ENCODE measurements around the gene KDM1A.

KDM1A gene

DNA sequence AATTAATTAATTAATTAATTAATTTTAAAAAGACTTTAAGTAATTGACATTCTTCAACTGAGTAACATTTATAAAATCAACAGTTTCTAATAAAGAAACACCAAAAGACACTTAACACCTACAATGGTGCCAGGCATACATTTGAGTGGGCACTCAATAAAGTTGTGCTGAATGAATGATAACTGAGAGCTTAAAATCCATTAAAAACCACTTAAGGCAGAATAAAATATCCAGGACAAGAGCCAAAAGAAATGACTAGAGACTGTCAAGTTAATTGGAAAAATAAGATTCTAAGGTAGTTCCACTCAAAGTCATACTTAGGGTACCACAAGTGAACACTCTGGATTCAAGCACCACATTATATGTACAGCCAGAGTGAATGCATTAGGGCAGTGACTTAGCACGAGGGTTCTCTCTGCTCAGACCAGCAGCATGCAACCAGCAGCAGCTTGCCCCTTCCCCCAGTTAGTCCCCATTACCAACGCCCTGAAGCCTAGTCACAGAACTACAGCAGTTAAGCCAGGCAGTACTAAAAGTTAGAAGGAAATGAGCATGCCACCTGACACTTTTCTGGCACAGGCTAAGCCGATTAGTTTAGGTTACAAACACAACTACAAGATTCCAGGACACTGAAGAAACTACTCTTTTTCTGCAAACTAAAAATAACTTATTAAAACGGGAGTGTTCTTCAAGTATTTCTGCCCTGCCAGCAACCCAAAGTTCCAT lies 102.9 kb downstream of the KDM1A start:
- Histone ChIP-seq H3K4me3 (ENCODE audit: severe bottlenecking) (no peak overlapping the region), H3K27me3 (ENCODE audit: insufficient read depth, poor library complexity, severe bottlenecking) (no peaks in the 10 kb centered on the region), H3K36me3 (ENCODE audit: low read depth) (no peaks in the 10 kb centered on the region), H3K9me3 (ENCODE audit: severe bottlenecking) (no peaks in the 10 kb centered on the region), H3K27ac (ENCODE audit: poor library complexity, severe bottlenecking) (peak overlapping the region; percentile 80), H3K4me1 (ENCODE audit: insufficient read depth, poor library complexity, severe bottlenecking) (peaks cover 57% of the 10 kb centered on the region)
- DNase-seq (ENCODE audit: low spot score) (no peak), ATAC-seq (ENCODE audit: low read depth) (no peak)
- TF ChIP-seq CTCF (IDR thresholded peaks at IDR 0.05; ENCODE audit: poor library complexity, severe bottlenecking): no peak

GRCh38 chr1:23122796-23123195 lies 103.5 kb downstream of the KDM1A start:
- H3K27ac ChIP-seq (ENCODE audit: poor library complexity, severe bottlenecking): peak overlapping the region; percentile 80
- DNase-seq (ENCODE audit: low spot score) (no peak), ATAC-seq (ENCODE audit: low read depth) (0 out of 3 replicates have a peak, but pooled peaks have one; percentile 13)
- no peak overlapping the region for H3K4me3 ChIP-seq (ENCODE audit: severe bottlenecking)
- no peaks in the 10 kb centered on the region for H3K27me3 ChIP-seq (ENCODE audit: insufficient read depth, poor library complexity, severe bottlenecking)
- TF ChIP-seq CTCF (IDR thresholded peaks at IDR 0.05; ENCODE audit: poor library complexity, severe bottlenecking): no peak
- H3K4me1 ChIP-seq (ENCODE audit: insufficient read depth, poor library complexity, severe bottlenecking): peaks cover 63% of the 10 kb centered on the region
- no peaks in the 10 kb centered on the region for H3K9me3 ChIP-seq (ENCODE audit: severe bottlenecking)
- H3K36me3 ChIP-seq (ENCODE audit: low read depth): no peaks in the 10 kb centered on the region

- Histone ChIP-seq H3K4me3 (ENCODE audit: severe bottlenecking) (no peak overlapping the region), H3K36me3 (ENCODE audit: low read depth) (no peaks in the 10 kb centered on the region), H3K4me1 (ENCODE audit: insufficient read depth, poor library complexity, severe bottlenecking) (peaks cover 67% of the 10 kb centered on the region), H3K9me3 (ENCODE audit: severe bottlenecking) (no peaks in the 10 kb centered on the region), H3K27me3 (ENCODE audit: insufficient read depth, poor library complexity, severe bottlenecking) (no peaks in the 10 kb centered on the region), H3K27ac (ENCODE audit: poor library complexity, severe bottlenecking) (peak overlapping the region; percentile 80)
- TF ChIP-seq CTCF (IDR thresholded peaks at IDR 0.05; ENCODE audit: poor library complexity, severe bottlenecking): no peak
- no peak for ATAC-seq (ENCODE audit: low read depth)
- DNase-seq (ENCODE audit: low spot score): no peak
These were observed 104.3 kb downstream of the KDM1A start for GRCh38 chr1:23123528-23123927.

GRCh38 chr1:23124259-23125026 lies 105.2 kb downstream of the KDM1A start:
- no peaks in the 10 kb centered on the region for H3K9me3 ChIP-seq (ENCODE audit: severe bottlenecking)
- H3K27ac ChIP-seq (ENCODE audit: poor library complexity, severe bottlenecking): peak overlapping the region; percentile 80
- H3K36me3 ChIP-seq (ENCODE audit: low read depth): no peaks in the 10 kb centered on the region
- H3K27me3 ChIP-seq (ENCODE audit: insufficient read depth, poor library complexity, severe bottlenecking): no peaks in the 10 kb centered on the region
- no peak overlapping the region for H3K4me3 ChIP-seq (ENCODE audit: severe bottlenecking)
- DNase-seq (ENCODE audit: low spot score) (no peak), ATAC-seq (ENCODE audit: low read depth) (no peak)
- H3K4me1 ChIP-seq (ENCODE audit: insufficient read depth, poor library complexity, severe bottlenecking): peaks cover 77% of the 10 kb centered on the region
- no peak for TF ChIP-seq CTCF (IDR thresholded peaks at IDR 0.05; ENCODE audit: poor library complexity, severe bottlenecking)
